Esophagus (tissue), 2 donors: ENCODE measurements around the gene AP1B1. TPM values are rescaled to one million over a fixed set of nuclear protein-coding genes. Genes with fewer than 3 reads are reported as not detected.

Experiments
- H3K27ac ChIP-seq, 2 donors: one replicate each; pipeline ENCODE4 v1.5.1; 2013; ENCODE audit warnings: low read depth in 2 of 2, mild to moderate bottlenecking in 2 of 2, inconsistent platforms in 1 of 2, low read length in 1 of 2, moderate library complexity in 1 of 2
- H3K27me3 ChIP-seq, 2 donors: one replicate each; pipeline ENCODE4 v1.6.1; 2013; ENCODE audit warnings: low read length in 2 of 2, control low read depth in 1 of 2, mild to moderate bottlenecking in 1 of 2; ENCODE audit not compliant: insufficient read depth in 2 of 2, control insufficient read depth in 1 of 2
- H3K36me3 ChIP-seq, 2 donors: one replicate each; pipeline ENCODE4 v1.6.1; 2013; ENCODE audit warnings: low read length in 1 of 2; ENCODE audit not compliant: control insufficient read depth in 2 of 2, insufficient read depth in 2 of 2
- H3K4me1 ChIP-seq, 2 donors: one replicate each; pipeline ENCODE4 v1.6.1; 2013; ENCODE audit warnings: low read length in 1 of 2; ENCODE audit not compliant: control insufficient read depth in 2 of 2, insufficient read depth in 2 of 2
- H3K4me3 ChIP-seq, 2 donors: one replicate each; pipeline ENCODE4 v1.5.1; 2013; ENCODE audit warnings: low read length in 2 of 2, mild to moderate bottlenecking in 2 of 2, low read depth in 1 of 2, moderate library complexity in 1 of 2
- H3K9me3 ChIP-seq, 2 donors: one replicate each; pipeline ENCODE4 v1.6.1; 2013; ENCODE audit warnings: mild to moderate bottlenecking in 2 of 2, low read depth in 1 of 2, low read length in 1 of 2, moderate library complexity in 1 of 2; ENCODE audit not compliant: control insufficient read depth in 2 of 2, insufficient read depth in 1 of 2
- WGBS, 2 donors: extraction: QIAGEN DNeasy Blood & Tissue Kit; methylation state at CpG; one replicate each; pipeline ENCODE4 v1.1.7; 2013; 5-methylcytosine and 5-hydroxymethylcytosine counted together
- polyA plus RNA-seq, 2 donors: library from polyadenylated mRNA; stranded (reverse); fragments of 200-250 nt; gene quantifications; one replicate each; pipeline ENCODE4 v1.2.3, GENCODE V29; 2013
- donor health status: healthy with polysubstance abuse.
- donor health status: Bipolar disorder and iron deficiency.

Gene AP1B1
- polyA plus RNA-seq, 2 donors, result 32.0 to 44.6 TPM

GRCh38 chr22:29300467-29300806, 87.9 kb downstream of the AP1B1 start:
- peaks cover 16 to 41% of the 10 kb centered on the region in 2 donors for H3K36me3 ChIP-seq
- H3K4me3 ChIP-seq, result no peak overlapping the region
- H3K27me3 ChIP-seq, result no peaks in the 10 kb centered on the region
- peaks cover 0 to 4% of the 10 kb centered on the region in 2 donors for H3K4me1 ChIP-seq
- no peak overlapping the region for H3K27ac ChIP-seq
- H3K9me3 ChIP-seq, result no peaks in the 10 kb centered on the region
- WGBS, 2 donors, result 62 to 79% methylated on average over 4 of the region's 4 CpGs

DNA sequence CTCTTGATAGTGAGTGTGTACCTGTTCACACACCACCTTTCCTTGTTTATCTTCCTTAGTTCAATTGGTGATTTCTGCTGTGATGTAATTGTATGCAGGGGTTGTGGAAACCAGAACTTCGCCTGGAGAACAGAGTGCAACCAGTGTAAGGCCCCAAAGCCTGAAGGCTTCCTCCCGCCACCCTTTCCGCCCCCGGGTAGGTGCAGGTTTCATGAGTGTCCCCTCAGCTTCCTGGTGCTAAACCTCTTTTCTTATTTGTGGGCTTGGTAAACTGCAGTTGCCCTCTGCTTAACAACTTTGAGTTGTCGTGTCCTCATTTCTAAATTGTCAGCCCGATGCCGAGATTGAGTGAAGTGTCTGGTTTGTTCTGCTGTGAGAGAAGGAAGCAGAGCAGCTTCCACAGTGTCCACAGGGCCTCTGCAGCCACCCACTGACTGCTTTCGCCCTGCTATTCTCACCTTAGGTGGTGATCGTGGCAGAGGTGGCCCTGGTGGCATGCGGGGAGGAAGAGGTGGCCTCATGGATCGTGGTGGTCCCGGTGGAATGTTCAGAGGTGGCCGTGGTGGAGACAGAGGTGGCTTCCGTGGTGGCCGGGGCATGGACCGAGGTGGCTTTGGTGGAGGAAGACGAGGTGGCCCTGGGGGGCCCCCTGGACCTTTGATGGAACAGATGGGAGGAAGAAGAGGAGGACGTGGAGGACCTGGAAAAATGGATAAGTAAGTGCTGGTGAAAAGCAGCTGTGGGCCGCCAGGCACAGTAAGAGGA, 89.1 kb downstream of the AP1B1 start:
- Histone ChIP-seq H3K36me3 (peaks cover 16 to 41% of the 10 kb centered on the region in 2 donors), H3K9me3 (no peaks in the 10 kb centered on the region), H3K4me1 (peaks cover 0 to 4% of the 10 kb centered on the region in 2 donors), H3K27me3 (no peaks in the 10 kb centered on the region), H3K4me3 (no peak overlapping the region), H3K27ac (no peak overlapping the region)
- WGBS, 2 donors, result 84 to 89% methylated on average over 19 of the region's 19 CpGs

DNA sequence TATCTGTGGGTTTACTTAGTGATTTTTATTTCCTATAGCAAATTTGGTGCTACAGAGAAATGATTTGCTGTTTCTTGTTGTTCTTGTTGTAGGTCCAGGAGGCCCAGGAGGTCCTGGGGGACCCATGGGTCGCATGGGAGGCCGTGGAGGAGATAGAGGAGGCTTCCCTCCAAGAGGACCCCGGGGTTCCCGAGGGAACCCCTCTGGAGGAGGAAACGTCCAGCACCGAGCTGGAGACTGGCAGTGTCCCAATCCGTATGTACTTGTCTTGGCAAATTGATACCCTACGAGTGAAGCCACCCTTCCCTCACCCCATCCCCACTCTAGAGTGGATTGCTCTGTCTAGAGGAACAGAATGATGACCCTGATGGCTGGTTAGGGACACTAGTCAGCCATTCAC, 89.7 kb downstream of the AP1B1 start:
- no peak overlapping the region for H3K27ac ChIP-seq
- no peaks in the 10 kb centered on the region for H3K27me3 ChIP-seq
- WGBS, 2 donors, result 74 to 83% methylated on average over 8 of the region's 8 CpGs
- no peaks in the 10 kb centered on the region for H3K9me3 ChIP-seq
- peaks cover 0 to 4% of the 10 kb centered on the region in 2 donors for H3K4me1 ChIP-seq
- H3K36me3 ChIP-seq, result peaks cover 16 to 44% of the 10 kb centered on the region in 2 donors
- no peak overlapping the region for H3K4me3 ChIP-seq

DNA sequence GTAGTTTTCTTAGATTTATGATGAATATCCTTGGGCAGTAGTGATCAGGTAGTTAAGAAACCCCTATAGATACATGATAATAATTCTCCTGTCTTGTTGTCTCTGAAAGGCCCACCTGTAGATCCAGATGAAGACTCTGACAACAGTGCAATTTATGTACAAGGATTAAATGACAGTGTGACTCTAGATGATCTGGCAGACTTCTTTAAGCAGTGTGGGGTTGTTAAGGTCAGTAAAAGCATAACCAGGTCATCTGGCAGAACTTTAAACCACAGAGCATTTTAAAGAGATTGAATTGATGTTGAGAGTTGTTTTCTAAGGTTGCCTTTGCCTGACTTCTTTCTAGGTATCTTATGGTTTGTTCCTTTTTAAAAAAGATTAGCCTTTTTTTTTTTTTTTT, 96.0 kb downstream of the AP1B1 start:
- H3K4me3 ChIP-seq, result no peak overlapping the region
- H3K36me3 ChIP-seq, result peaks cover 26 to 29% of the 10 kb centered on the region in 2 donors
- H3K27ac ChIP-seq, result no peak overlapping the region
- no peaks in the 10 kb centered on the region for H3K9me3 ChIP-seq
- no peaks in the 10 kb centered on the region for H3K27me3 ChIP-seq
- H3K4me1 ChIP-seq, result no peaks in the 10 kb centered on the region

DNA sequence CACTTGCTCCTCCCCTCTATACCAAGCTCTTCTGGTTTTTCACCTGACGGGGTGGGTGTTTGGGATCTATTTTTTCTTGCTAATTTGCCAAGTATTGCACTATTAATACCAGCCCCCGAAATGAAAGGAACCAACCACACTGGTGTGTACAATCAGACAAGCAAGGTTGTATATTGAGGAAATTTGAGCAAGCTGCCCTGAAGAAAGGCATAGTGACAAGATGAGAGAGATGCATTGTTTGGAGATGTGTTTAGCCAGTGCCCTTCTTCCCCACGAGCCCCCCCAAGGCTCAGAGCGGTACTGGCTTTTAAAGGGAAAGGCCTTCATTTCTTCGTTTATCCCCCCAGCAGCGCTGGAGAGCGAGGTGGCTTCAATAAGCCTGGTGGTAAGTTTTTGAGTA, 97.2 kb downstream of the AP1B1 start:
- Histone ChIP-seq H3K27me3 (no peaks in the 10 kb centered on the region), H3K36me3 (peaks cover 22 to 26% of the 10 kb centered on the region in 2 donors), H3K27ac (no peak overlapping the region), H3K9me3 (no peaks in the 10 kb centered on the region), H3K4me3 (no peak overlapping the region), H3K4me1 (no peaks in the 10 kb centered on the region)
- WGBS, 2 donors, result 70 to 75% methylated on average over 7 of the region's 7 CpGs

DNA sequence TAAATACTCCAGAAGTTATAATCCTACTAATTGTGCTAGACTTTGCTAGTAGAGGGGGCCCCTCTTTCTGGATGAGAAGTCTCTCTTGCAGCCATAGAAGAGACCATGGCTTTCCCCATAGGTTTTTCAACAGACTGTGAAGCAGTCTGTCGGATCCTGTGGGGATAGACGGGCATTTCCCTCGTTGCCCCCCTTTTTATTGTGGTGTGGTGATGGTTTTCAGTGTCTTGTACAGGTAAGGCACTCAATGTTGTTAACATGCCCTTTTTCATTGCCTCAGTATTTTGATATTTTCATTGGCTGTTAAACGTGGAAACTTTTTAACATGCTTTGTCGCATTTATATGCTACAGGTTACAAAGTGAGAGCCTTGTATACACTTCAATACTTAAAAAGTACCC, 98.3 kb downstream of the AP1B1 start:
- Histone ChIP-seq H3K27me3 (no peaks in the 10 kb centered on the region), H3K4me3 (no peak overlapping the region), H3K4me1 (no peaks in the 10 kb centered on the region), H3K27ac (no peak overlapping the region), H3K9me3 (no peaks in the 10 kb centered on the region), H3K36me3 (peaks cover 20 to 21% of the 10 kb centered on the region in 2 donors)
- WGBS, 2 donors, result 61 to 67% methylated on average over 5 of the region's 5 CpGs

- Histone ChIP-seq H3K36me3 (peaks cover 18 to 26% of the 10 kb centered on the region in 2 donors), H3K9me3 (no peaks in the 10 kb centered on the region)
- 26 to 29% methylated on average over 2 of the region's 2 CpGs for WGBS, 2 donors
Observed at GRCh38 chr22:29288837-29289236, 99.5 kb downstream of the AP1B1 start.

GRCh38 chr22:29284196-29284595, 104.2 kb downstream of the AP1B1 start:
- no peak overlapping the region for H3K27ac ChIP-seq
- H3K9me3 ChIP-seq, result no peaks in the 10 kb centered on the region
- no peak overlapping the region for H3K4me3 ChIP-seq
- no peaks in the 10 kb centered on the region for H3K4me1 ChIP-seq
- 91 to 92% methylated on average over 3 of the region's 3 CpGs for WGBS, 2 donors
- H3K27me3 ChIP-seq, result no peaks in the 10 kb centered on the region
- peaks cover 17 to 20% of the 10 kb centered on the region in 2 donors for H3K36me3 ChIP-seq

More at GRCh38 chr22:29288837-29289236, 99.5 kb downstream of the AP1B1 start:
- no peaks in the 10 kb centered on the region for H3K27me3 ChIP-seq
- H3K4me1 ChIP-seq, result no peaks in the 10 kb centered on the region
- no peak overlapping the region for H3K4me3 ChIP-seq
- H3K27ac ChIP-seq, result no peak overlapping the region

DNA sequence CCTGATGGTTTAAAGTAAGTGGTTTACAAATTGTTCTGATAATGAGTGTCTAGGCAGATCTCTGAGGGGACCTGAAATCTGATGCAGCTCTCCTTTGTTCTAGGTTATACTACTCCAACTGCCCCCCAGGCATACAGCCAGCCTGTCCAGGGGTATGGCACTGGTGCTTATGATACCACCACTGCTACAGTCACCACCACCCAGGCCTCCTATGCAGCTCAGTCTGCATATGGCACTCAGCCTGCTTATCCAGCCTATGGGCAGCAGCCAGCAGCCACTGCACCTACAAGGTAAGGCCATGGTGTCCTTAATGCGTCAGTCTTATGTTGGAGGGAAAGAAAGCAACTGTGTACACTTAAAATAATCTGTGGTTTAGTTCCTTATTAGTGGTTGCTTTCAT, 110.4 kb downstream of the AP1B1 start:
- Histone ChIP-seq H3K4me3 (no peak overlapping the region), H3K27ac (no peak overlapping the region), H3K9me3 (no peaks in the 10 kb centered on the region), H3K27me3 (no peaks in the 10 kb centered on the region), H3K4me1 (peaks cover 0 to 3% of the 10 kb centered on the region in 2 donors), H3K36me3 (peaks cover 15 to 24% of the 10 kb centered on the region in 2 donors)
- 88 to 94% methylated on average over 1 of the region's 1 CpG for WGBS, 2 donors
